CD4-positive, alpha-beta T cell treated with Interleukin-15 for 4 hours (primary cell): ENCODE measurements around the gene CD300E.
"Not testable (repeated sequence)": the region's sequence is repeated elsewhere in the genome, so short reads cannot be mapped to it uniquely, and the experiment has no call there.

Source experiments
- DNase-seq: peaks from one replicate; pipeline ENCODE4 v3.0.0-alpha.2; 2020; ENCODE audit warnings: low spot score

The CD300E gene

DNA sequence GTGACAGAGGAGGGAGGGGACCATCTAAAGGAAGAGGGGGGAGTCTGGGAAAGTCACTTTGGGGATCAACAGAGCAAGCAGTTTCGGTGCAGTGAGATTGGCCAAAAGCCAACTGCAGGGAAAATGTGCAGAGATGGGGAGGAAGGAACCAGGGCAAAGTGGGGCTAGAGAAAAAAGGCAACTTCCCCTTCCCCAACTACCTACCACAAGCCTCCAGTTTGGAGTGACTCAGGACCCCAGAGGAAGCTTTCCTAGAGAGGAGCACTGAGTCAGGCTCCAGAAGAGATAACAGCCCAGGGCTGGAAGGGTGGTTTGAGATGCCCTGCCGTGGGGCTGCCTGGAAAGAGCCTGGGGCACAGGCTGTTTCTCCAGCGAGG lies 24.5 kb downstream of the CD300E start:
- no peak for DNase-seq

DNA sequence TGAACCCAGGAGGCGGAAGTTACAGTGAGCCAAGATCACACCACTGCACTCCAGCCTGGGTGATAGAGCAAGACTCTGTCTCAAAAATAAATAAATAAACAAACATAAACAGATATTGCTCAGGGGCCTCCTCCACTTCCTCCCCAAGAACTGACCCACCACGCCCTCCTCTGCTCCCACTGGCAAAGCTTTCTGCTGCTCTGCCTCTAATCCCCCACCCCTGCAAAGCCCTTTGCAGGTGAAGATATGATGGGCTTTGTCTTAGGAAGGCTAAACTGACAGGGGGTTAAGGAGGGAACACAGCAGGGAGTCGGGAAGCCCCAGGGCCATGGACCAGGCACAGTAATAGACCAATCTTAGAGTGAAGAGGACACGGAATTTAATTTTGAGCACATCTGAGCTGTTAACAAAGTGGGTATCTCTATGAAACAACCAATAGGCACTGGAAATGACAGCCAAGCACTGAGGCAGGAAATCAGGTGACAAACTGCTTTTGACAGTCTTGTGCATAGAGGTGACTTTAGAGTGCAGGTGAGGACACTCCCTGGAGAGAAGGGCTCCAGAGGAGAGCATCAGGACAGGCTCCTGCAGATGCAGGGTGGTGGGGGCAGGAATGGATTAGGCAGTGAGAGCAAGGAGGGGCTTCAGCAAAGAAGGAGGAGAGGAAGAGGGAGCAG lies 25.1 kb downstream of the CD300E start:
- no peak for DNase-seq

DNA sequence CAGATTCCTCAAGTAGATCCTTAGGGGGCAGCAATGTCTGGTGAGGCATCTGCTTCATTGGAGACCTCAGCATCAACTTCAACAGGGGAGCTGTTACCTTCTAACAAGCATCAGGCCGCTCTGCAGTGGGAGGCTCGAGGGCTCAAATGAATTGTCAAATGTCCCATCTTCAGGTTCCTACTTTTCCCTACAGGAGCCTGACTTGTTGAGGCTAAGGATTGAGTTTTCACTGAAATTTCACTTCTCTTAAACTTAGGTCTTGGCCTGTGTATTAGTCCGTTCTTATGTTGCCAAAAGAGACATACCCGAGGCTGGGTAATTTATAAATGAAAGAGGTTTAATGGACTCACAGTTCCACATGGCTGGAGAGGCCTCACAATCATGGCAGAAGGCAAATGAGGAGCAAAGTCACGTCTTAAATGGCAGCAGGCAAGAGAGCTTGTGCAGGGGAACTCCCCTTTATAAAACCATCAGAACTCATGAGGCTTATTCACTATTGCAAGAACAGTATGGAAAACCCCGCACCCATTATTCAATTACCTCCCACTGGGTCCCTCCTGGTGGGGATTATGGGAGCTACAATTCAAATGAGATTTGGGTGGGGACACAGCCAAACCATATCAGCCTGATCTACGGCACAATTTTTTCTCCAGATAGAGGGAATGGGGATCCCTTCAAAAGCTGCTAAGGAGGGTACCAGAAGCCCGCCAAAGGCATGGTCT lies 26.3 kb downstream of the CD300E start:
- DNase-seq = no peak

DNA sequence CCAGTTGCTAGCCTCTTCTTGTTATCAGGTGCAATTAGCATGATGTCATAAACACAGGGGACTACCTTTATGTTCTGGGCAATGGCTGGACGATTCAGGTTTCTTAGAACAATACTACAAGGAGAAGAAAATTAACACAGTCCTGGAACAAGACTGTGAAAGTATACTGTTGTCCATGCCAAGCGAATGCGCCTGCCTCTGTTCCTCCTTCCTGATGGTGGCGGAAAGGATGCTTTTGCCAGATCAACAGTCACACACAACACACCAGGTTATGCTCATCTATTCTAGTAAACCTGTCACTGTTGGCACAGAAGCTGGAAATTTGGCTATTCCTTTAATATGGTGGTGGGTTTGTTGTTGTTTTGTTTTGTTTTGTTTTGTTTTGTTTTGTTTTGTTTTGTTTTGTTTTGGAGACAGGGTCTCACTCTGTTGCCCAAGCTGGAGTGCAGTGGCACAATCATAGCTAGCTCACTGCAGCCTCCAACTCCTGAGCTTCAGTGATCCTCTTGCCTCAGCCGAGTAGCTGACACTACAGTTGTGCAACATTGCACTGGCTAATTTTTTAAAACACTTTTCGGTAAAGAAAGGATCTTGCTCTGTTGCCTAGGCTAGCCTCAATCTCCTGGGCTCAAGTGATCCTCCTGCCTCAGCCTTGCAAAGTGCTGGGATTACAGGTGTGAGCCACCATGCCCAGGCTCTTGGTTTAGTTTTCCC lies 28.3 kb downstream of the CD300E start:
- no peak for DNase-seq

DNA sequence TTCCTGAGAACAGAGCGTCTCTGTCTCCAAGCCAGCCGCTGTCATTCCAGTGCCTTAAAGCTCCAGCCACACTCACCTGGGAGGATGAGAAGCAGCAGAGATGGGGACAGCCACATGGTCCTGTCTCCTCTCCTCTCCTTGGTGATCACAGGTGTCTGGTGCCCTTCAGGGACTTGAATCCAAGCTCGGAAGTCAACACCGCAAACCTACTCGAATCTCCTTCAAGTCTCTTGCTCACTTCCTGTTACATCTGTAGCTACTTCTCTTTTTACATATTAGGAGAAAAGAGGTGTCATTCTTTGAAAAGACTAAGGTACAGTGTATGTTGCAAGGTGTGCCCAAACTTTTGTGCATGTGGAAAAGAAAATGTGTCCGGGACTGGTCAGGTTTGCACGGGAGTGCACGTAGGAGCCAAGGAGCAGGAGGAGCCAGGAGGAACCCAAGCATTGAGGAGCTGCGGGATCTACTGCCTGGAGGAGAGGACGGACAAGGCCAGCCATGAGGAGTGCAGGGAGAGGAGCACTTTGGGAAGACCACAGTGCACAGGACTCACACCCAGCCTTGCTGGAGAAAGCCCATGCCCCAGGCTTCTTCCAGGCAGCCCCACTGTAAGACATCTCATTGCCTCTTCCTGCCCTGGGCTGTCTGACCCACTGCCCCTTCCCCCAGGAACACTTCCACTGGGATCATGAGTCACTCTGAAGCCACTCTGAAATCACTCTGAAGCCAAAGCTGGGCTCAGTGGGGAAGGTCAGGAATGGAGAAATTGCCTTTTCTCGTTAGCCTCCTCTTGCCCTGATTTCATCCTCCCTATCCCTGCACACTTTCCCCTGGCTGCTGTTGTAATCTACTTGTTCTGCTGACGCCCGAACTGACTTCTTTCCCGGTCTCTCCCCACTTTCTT lies 31.2 kb downstream of the CD300E start, which contains the start of gene CD300LD:
Gene CD300LD (minus strand): TSS at position 197 of the 904 bp plus-strand sequence. CDS start 81 bp downstream, at position 116.
- no peak for DNase-seq

DNA sequence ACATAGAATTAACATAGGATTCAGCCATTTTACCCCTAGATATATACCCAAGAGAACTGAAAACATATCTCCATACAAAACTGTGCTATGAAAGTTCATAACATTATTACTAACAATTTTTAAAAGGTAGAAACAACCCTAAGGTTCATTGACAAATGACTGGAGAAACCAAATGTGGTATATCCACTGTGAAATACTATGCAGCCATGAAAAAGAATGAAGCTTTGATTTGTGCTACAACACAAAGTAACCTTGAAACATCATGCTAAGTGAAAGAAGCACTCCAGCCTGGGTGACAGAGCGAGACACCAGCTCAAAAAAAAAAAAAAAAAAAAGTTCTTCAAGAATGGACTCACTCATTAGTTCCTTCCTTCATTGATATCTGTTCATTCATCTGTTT lies 32.0 kb downstream of the CD300E start:
- DNase-seq = no peak

DNA sequence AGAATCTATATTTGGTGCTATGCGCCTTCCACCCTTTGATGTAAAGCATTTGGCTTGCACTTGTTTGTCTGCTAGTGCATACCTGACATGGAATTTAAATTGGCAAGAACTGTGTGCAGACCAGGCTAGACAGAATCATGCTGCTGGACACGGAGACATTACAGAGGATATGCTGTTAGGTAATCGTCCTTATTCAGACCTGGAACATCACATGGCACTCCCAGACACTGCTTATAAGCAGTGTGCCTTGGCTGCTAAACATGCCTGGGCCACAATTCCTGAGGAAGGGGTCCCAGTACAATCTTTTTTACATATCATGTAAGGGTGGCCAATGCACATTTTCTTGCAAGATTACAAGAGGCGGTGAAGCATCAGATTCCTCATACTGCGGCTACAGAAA lies 37.8 kb downstream of the CD300E start:
- no peak for DNase-seq

DNA sequence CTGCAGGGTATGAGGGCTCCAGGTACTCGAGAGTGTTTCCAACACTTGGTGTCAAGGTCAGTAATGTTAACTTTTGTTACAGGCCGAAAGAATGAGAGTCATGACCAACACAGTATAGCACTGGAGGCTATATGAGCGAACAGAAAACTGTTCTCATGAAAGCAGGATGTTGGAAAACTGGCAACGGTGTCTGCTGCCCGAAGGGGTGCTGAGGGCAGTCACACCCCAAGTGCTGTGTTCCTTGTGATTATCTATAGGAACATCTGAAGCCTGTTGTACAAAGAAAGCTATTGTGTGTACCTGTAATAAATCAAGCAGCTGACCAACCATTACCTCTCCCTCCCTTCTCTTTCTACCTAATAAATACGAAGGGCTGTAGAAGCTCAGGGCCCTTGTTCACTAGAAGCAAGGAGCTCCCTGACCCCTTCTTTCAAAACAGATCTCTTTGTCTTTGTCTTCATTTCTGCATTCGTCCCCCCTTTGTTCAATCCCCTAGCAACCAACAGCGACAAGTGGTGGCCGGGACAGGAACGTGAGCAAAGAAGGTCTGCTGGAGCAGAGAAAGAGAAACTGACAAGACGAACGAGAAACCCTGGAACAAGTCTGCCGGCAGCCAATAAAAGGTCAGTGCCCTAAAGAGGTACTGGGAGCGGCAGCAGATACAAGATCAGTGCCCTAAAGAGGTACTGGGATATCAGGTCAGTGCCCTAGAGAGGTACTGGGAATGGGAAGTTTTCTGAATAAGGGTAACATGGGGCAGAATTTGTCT lies 39.1 kb downstream of the CD300E start:
- DNase-seq = no peak

DNA sequence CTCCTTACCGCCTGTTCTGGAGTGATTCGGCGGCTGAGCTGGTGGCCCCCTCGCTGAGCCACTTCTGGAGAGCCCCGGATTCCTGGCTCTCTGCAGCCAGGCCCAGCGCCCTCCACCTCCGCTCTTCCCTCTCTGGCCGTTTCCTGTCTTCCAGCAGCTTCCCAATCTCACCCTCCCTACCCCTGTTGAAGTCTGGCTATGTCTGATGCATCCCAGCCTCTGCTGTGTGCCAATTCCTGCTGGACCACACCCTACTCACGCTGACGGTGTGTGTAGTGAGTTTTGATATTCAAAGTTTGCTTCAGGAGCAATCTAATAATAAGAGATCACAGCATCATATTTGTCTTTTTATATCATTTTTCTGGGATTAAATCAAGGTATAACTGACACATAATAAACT lies 40.9 kb downstream of the CD300E start:
- no peak for DNase-seq

DNA sequence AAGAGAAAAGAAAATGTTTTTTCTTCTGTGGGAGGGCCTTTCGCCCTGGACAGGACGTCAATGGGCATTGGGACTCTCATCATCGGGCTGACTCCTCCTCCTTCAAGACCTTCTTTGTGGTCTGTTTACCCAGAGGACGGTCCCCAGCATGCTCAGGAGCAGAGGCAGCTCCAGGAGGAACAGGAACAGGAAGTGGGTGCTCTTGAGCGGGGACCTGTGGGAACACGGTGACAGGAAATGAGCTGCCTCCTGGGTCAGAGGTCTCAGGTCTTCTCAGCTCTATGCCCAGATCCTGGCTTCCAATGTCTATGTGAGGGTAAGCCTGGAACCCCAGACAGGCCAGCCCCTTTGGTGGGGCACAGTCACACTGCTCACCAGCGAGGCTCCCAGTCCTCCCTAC lies 43.6 kb downstream of the CD300E start:
- no peak for DNase-seq

DNA sequence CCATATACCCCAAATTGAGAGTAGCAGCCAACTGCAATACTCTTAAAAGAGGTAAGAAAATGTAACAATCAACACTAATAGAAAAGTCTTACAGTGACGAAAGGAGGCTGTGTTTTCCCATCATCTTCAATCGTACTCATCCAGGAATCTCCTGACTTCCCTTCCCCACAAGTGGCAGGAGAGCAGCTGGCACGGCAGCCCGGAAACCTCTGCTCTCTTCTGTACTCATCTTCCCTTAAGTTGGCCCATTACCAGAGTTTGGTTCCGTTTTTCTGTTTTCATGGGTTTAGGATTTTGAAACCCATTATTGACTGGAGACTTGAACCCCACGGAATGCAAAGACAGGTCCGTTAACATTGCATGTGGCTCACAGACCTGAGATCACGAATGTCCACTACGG lies 44.6 kb downstream of the CD300E start:
- no peak for DNase-seq

DNA sequence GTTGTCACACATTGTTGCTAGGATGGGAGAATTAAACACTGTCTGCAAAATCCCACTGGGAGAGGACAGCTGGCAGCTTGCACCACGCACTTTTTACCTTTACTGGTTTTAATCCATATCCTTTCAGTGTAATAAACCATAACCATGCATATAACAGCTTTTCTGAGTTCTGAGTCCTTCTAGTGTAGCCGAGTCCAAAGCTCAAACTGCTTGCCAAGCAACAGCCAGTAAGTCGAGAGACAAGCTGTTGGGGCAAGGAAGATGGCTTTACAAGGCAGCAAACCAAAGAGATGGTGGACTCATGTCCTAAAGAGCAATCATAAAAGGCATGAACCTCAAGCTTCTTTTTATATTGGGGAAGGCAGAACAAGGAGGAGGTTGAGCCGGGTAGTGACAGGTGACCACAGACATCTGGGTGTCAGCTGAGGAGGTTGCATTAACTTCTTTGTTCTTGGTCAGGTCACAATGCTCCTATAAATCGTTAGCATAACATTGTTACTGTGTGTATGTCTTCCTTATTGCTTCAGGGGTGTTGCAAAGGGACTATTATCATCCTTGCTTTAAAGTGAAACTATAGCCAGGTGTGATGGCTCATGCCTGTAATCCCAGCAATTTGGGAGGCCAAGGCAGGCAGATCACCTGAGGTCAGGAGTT lies 48.9 kb downstream of the CD300E start:
- DNase-seq = no peak

DNA sequence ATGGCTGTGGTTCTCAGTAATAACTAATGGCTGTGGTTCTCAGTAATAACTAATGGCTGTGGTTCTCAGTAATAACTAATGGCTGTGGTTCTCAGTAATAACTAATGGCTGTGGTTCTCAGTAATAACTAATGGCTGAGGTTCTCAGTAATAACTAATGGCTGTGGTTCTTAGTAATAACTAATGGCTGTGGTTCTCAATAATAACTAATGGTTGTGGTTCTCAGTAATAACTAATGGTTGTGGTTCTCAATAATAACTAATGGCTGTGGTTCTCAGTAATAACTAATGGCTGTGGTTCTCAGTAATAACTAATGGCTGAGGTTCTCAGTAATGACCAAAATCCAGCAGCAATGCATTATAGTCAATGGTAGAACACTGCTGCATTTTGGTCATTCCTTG lies 49.9 kb downstream of the CD300E start:
- DNase-seq = not testable (repeated sequence)

DNA sequence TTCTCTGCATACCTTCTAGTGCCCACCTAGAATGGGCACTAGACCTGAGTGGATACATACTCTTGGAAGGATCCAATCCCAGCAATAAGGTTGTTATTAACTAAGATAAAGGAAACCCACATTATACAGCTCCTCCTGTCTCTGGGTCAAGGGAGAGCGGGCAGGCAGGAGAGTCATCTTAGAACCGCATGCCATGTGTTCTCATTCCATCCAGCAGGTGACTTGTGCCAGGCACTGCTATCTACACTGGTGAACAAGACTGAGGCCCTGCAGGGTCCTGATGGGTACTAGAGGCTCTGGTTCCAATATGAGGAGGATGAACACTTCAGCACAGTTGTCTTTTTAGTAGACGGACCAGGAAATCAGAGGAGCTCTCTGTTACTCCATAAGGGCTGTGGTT lies 50.4 kb downstream of the CD300E start:
- DNase-seq = no peak

DNA sequence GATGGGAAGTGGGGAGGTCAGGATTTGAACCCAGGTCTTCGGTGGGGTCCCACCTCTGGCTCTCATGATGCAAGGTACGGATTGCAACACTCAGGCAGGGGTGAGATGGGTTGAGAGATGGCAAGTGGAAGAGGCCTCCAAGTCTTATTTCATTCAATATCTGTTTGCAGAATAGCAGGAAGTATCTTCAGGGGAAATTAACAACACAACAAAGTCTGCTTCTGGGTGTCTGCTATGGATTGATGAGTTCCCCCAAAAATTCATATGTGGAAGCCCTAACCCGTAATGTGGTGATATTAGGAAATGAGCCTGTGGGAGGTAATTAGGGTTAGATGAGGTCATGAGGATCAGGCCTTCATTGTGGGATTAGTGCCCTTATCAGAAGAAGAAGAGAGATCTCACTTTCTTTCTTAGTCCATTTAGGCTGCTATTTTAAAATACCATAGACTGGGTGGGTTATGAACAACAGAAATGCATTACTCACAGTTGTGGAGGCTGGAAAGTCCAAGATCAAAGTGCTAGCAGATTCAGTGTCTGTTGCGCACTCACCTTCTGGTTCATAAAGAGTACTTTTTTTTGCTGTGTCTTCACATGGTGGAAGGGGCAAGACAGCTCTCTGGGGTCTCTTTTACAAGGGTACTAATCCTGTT lies 51.8 kb downstream of the CD300E start:
- DNase-seq = no peak

DNA sequence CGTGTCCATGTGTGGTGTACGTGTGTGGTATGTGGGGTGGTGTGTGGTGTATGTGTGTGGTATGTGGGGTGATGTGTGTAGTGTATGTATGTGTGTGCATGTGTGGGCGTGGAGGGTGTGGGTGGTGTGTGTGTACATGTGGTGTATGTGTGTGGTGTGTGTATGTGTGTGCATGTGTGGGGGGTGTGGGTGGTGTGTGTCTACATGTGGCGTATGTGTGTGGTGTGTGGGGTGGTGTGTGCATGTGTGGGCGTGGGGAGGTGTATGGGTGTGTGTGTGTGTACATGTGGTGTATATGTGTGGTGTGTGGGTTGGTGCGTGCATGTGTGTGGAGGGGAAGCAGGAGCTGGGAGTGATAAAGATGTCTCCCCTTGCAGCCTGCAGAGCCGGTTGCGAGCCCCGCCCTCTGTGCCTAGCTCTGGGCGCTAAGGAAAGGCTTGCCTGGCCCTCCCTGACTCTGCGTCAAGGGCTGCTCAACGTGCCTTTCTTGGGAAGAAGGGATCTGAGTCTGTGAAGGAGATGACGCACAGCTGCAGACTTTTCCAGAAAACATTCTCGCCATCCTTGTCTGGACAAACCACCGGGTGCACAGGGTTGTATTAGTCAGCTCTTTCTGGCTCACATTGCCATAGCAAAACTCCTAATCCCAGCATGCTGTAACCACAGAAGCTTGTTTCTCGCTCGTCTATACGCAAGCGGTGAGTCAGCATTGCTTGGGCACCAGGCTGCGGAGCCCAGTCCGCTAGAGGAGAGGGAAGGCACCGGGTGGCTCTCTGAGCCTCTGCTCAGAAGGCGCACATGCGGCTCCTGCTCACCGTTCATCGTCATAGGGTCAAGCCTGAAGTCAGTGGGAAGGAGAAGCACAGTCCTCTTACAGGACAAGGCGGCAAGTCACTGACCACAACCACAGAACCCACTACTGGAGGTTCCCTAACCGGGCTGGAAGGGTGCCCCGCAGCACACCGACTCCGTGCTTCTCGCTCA lies 54.2 kb downstream of the CD300E start:
- DNase-seq = peak; percentile 7

DNA sequence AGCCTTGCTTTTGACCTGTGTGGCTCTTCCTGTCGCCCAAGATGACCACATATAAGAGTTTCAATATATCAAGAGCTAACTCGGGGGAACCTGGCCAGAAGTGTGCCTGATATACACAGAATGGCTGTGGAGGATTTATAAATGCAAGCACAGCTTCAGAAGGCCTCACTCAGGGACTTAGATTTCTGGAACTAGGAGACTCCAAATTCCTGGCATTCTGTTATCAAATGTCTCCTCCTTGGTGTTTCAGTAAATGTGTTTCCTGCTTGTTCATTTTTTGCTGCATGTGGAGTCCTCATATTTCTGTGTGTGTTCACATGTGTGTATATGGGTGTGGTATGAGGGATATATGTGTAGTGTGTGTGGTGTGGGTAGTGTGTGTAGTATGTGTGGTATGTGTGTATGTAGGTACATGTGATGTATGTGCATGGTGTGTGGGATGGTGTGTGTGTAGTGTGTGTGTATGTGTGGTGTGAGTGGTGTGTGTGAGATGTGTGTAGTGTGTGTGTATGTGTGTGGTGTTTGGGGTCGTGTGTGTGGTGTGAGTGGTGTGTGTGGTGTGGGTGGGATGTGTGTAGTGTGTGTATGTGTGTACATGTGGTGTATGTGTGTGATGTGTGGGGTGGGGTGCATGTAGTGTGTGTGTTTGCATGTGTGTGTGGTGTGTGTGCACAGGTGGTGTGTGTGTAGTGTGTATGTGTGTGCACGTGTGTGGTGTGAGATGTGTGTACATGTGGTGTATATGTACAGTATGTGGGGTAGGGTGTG lies 55.2 kb downstream of the CD300E start:
- no peak for DNase-seq

DNA sequence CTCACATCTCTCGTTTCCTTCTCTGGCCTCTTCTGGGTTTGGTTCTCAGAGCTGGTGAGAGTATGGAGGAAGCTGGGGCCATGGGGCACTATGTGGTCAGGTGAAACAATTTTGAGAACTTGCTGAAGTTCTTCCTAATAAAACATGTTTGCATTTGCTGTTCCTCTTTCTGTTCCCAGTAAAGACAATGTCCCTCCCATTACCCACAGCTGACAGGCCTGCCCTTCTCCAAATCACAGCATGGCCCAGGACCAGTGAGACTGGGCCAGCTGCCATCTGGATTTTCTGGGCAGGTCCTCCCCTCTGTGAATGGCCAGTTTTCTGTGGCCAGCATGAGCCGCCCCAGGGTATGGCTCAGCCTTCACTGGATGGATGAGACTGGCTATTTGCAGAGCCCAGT lies 56.1 kb downstream of the CD300E start, which contains the start of gene CD300H:
Gene CD300H (minus strand): TSS at position 113 of the 400 bp plus-strand sequence.
- DNase-seq = no peak
